Measurements from ENCODE around the gene BMERB1.
A peak's percentile ranks its signal among the peaks of the same experiment; 100 is the strongest.

Gene BMERB1

DNA sequence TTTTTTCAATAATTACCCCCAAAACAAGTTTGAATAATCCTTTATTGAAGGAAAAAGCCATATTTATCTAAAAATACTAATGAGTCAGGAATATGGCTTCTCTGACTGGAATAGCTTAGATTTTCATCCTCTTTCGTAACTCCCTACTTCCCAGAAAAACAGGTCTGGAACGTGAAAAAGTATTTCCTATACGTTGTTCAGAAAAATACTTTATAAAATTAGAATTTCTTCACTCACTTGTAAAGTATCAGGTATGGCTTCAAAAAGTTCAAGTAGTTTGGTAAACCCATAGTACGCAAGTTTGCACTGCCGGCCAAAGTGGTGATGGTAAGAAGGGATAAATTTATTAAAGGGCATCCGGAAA lies 174.9 kb downstream of the BMERB1 start:
- DNase-seq (ENCODE audit: low read depth), result peak; percentile 13
- TF ChIP-seq, protein P1, sequence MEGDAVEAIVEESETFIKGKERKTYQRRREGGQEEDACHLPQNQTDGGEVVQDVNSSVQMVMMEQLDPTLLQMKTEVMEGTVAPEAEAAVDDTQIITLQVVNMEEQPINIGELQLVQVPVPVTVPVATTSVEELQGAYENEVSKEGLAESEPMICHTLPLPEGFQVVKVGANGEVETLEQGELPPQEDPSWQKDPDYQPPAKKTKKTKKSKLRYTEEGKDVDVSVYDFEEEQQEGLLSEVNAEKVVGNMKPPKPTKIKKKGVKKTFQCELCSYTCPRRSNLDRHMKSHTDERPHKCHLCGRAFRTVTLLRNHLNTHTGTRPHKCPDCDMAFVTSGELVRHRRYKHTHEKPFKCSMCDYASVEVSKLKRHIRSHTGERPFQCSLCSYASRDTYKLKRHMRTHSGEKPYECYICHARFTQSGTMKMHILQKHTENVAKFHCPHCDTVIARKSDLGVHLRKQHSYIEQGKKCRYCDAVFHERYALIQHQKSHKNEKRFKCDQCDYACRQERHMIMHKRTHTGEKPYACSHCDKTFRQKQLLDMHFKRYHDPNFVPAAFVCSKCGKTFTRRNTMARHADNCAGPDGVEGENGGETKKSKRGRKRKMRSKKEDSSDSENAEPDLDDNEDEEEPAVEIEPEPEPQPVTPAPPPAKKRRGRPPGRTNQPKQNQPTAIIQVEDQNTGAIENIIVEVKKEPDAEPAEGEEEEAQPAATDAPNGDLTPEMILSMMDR (IDR thresholded peaks at IDR 0.05; ENCODE audit: low read length, missing control alignments), result no peak
- H3K4me3 ChIP-seq (replicated peaks; ENCODE audit: low read depth, low read length), result no peak overlapping the region

DNA sequence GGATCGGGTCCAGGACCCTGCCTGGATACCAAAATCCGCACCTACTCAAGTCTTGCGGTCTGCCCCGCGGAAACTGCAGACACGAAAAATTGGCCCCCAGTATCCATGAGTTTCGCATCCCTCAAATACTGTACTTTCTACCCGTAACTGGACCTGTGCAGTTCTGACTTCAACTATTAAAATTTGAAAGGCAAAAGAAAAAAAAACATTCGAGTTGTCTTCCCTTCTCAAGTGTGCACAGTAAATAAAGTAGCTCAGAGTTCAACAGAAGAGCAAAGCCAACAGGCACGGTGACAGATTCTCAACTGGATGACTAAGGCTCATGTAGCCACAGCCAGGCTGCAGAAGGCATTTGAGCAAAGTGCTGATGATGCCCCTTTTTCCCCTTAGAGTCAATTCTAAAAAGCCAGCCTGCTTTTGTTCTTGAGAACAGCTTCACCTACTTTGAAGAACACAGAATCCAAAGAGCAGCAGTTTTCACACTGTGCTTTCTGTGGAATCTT lies 176.0 kb downstream of the BMERB1 start:
- DNase-seq (ENCODE audit: low read depth), result no peak
- TF ChIP-seq, protein P1 (IDR thresholded peaks at IDR 0.05; ENCODE audit: low read length, missing control alignments), result no peak
- H3K4me3 ChIP-seq (replicated peaks; ENCODE audit: low read depth, low read length), result no peak overlapping the region

DNA sequence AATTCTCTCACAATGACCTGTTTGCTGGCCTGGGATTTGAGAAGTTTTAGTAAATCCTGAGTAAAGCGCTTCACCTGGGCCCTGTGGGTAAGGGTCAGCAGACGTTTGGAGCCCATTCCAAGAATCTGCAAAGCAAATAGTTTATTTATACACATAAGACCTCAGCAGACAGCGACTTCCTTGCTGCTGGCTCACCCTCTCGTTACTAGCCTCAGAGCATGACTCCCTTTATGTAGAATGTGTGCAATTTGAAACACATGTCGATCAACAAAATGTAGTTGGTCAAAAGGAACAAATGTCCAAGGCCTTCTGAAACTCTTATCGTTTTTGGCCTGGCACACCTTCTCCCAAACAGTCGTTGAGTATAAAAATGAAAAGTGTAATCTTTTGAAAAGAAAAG lies 177.2 kb downstream of the BMERB1 start:
- H3K4me3 ChIP-seq (replicated peaks; ENCODE audit: low read depth, low read length), result no peak overlapping the region
- TF ChIP-seq, protein P1 (IDR thresholded peaks at IDR 0.05; ENCODE audit: low read length, missing control alignments), result no peak
- no peak for DNase-seq (ENCODE audit: low read depth)

DNA sequence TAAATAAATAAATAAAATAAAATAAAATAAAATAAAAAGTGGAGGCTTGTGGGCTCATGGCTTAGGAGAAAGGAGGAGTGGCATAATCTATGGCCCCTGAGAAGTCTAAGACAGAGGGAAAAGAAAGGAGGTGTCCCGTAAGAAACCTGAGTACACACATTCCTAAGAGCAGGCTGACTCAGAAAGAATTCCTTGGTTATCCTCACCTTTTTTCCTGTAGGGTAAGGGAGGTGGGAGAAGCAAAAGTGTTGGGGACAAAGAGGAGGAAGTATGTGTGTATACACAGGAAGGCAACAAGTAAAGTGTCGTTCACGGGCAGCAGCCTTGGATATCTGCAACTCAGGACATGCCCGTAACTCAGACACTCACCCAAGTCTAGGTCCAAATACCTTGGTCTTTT lies 179.3 kb downstream of the BMERB1 start:
- DNase-seq (ENCODE audit: low read depth), result no peak
- TF ChIP-seq, protein P1 (IDR thresholded peaks at IDR 0.05; ENCODE audit: low read length, missing control alignments), result no peak
- no peak overlapping the region for H3K4me3 ChIP-seq (replicated peaks; ENCODE audit: low read depth, low read length)

DNA sequence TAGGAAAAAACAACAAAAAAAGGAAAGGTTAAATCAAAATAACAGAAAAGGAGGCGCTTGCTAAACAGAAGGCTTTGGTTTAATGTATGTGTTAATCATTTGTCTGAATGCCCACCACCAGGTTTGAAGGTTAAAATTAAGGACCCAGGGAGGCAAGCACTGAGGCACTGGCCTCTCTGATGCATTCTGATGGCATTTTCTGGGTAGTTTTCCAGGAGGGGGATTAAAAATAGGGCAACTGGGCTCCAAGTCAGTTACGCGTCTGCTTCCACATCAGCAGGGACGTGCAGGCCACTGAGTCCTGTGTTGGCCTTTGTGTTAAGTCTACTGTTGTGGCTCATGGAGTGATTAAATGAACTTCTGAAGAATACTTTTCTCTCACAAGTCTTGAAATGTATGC lies 181.6 kb downstream of the BMERB1 start:
- no peak overlapping the region for H3K4me3 ChIP-seq (replicated peaks; ENCODE audit: low read depth, low read length)
- TF ChIP-seq, protein P1 (IDR thresholded peaks at IDR 0.05; ENCODE audit: low read length, missing control alignments), result no peak
- DNase-seq (ENCODE audit: low read depth), result no peak

DNA sequence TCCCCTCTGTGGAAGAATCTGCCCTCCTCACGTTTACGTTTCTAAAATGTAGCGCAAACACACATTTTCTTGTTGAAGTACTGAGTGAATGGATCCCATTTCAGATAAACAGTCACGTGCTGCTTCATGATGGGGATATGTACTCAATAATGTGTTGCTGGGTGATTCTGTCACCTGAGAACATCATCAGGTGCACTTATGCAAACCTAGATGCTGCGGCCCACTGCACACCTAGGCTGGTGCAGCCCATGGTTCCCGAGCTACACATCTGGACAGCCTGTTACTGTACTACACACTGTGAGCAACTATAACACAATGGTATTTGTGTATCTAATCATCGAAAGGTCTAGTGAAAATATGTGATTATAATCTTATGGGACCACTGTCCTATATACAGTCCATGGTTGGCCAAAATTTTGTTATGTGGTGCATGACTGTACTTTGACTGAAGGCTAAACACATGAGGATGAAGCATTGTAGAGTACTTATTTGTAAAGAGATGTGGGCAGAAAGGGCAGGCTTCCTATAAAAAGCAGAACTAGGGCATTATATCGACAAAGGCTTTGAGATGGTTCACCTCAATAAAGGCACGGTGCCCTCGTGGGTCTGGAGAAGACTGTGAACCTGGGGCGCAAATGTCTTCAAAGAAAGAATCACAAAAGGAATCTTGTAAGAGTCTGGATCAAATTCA lies 182.2 kb downstream of the BMERB1 start:
- H3K4me3 ChIP-seq (replicated peaks; ENCODE audit: low read depth, low read length), result no peak overlapping the region
- DNase-seq (ENCODE audit: low read depth), result no peak
- TF ChIP-seq, protein P1 (IDR thresholded peaks at IDR 0.05; ENCODE audit: low read length, missing control alignments), result no peak

DNA sequence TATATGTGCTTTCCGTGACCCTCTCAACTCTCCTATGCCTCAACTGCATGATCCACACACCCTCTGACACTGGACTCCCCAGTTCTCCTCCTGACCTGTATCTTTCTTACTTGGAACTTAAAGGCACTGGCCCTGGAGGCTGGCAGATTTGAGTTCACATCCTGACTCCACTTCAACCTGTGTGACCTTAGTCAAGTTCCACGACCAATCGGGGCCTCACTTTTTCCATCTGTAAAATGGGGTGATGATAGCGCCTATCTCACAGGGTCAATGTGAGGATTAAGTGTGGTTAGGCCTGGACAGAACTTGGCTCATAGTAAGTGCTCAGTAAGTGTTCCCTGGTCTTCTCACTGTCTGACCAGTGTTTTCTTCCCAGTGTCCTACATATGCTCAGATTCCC lies 183.5 kb downstream of the BMERB1 start:
- TF ChIP-seq, protein P1 (IDR thresholded peaks at IDR 0.05; ENCODE audit: low read length, missing control alignments), result no peak
- H3K4me3 ChIP-seq (replicated peaks; ENCODE audit: low read depth, low read length), result no peak overlapping the region
- DNase-seq (ENCODE audit: low read depth), result no peak
